NT2/D1 (cell line): ENCODE results near the gene DOCK7.
"Not testable (repeated sequence)": the region's sequence is repeated elsewhere in the genome, so short reads cannot be mapped to it uniquely, and the experiment has no call there.

ENCODE experiments used
- DNase-seq: peaks from one replicate; pipeline ENCODE4 v3.0.0-alpha.2; 2011; ENCODE audit warnings: low read depth, low spot score
- H3K27me3 ChIP-seq: 2 replicates; pipeline ENCODE4 v1.6.0; 2011; ENCODE audit warnings: mild to moderate bottlenecking; ENCODE audit not compliant: insufficient read length, insufficient read depth
- H3K36me3 ChIP-seq: 2 replicates; pipeline ENCODE4 v1.6.1; 2011; ENCODE audit warnings: mild to moderate bottlenecking, low read length, mixed read lengths; ENCODE audit not compliant: insufficient read depth, insufficient read length
- H3K4me1 ChIP-seq: 2 replicates; pipeline ENCODE4 v1.5.1; 2011; ENCODE audit not compliant: insufficient read depth, insufficient read length
- H3K4me3 ChIP-seq: 2 replicates; pipeline ENCODE4 v1.5.1; 2011; ENCODE audit warnings: low read depth; ENCODE audit not compliant: insufficient read length
- H3K9ac ChIP-seq: 2 replicates; pipeline ENCODE4 v1.6.0; 2011; ENCODE audit warnings: low read depth; ENCODE audit not compliant: insufficient read length
- H3K9me3 ChIP-seq: 2 replicates; pipeline ENCODE4 v1.5.1; 2011; ENCODE audit warnings: mild to moderate bottlenecking, low read length; ENCODE audit not compliant: insufficient read depth
- SUZ12 ChIP-seq: IDR thresholded peaks from 2 replicates; pipeline ENCODE4 v1.6.1; 2011; ENCODE audit not compliant: insufficient read length, insufficient read depth; ENCODE audit errors: extremely low read depth
- YY1 ChIP-seq: IDR thresholded peaks from 2 replicates; pipeline ENCODE4 v1.6.1; 2011; ENCODE audit not compliant: insufficient read length, insufficient read depth
- ZNF274 ChIP-seq: IDR thresholded peaks from 2 replicates; pipeline ENCODE4 v1.6.1; 2011; ENCODE audit warnings: mild to moderate bottlenecking, low read depth, low read length

DOCK7 gene

DNA sequence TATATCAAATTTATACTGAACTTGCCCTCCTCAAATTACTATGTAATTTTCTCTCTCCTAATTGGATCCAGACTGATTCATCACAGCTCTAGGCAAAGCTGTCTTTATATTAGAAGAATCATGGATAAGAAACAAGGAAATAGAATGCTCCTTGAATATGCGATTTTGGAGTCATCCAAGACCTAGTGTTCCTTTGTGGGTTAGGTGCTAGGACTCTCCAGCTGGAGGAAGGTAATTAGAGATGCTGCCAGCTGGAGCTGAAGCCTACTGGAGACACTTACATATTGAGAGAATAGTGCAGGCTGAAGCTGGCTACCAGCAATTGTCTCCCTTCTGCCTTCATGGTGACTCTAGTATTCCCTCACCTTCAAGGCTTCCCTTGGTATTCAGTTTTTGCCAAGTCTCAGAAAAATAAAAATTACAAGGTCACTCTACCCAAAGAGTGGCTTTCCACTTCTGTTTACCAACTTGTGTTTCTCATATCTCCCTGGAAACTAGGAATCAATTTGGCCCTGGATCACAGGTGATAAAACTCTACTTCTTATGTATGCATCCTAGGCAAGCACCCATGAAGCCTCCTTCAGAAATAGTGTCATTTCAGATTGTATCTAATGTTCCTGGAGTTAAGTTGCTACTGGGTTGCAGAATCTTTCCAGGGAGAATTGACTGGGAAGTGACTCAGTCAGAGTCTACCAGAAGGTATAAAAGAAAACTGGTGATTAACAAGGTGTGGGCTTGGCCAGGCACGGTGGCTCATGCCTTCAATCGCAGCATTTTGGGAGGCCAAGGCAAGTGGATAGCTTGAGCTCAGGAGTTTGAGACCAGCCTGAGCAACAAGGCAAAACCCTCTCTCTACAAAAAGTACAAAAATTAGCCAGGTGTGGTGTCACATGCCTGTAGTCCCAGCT, 24.4 kb upstream of the DOCK7 start:
- H3K4me1 ChIP-seq, result peaks cover 2% of the 10 kb centered on the region
- no peak overlapping the region for H3K9ac ChIP-seq
- no peak for DNase-seq
- no peak for TF ChIP-seq SUZ12
- no peak for TF ChIP-seq YY1
- TF ChIP-seq ZNF274, result no peak
- no peaks in the 10 kb centered on the region for H3K9me3 ChIP-seq
- H3K36me3 ChIP-seq, result no peaks in the 10 kb centered on the region
- no peak overlapping the region for H3K4me3 ChIP-seq
- no peaks in the 10 kb centered on the region for H3K27me3 ChIP-seq

DNA sequence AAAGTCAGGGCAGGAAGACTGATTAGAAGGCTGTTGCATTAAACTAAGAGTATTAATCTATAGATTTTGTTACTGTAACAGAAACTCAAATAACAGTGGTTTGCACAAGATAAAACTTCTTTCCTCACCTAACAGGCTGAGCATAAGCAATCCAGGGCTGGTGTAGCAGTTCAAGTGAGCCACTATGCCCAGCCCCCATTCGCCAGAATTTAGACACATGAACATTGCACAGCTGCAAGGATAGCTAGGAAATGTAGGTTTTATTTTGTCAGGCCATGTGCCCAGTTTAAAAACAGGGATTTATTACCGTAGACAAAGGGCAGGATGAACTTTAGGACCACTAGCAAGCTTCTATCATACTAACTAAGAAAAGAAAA, 19.5 kb upstream of the DOCK7 start:
- no peak for DNase-seq
- no peaks in the 10 kb centered on the region for H3K4me1 ChIP-seq
- H3K9ac ChIP-seq, result no peak overlapping the region
- no peak for TF ChIP-seq SUZ12
- TF ChIP-seq YY1, result no peak
- TF ChIP-seq ZNF274, result no peak
- H3K36me3 ChIP-seq, result no peaks in the 10 kb centered on the region
- no peaks in the 10 kb centered on the region for H3K27me3 ChIP-seq
- no peak overlapping the region for H3K4me3 ChIP-seq
- H3K9me3 ChIP-seq, result peaks cover 16% of the 10 kb centered on the region

GRCh38 chr1:62706985-62707743, 19.0 kb upstream of the DOCK7 start:
- Histone ChIP-seq H3K36me3 (no peaks in the 10 kb centered on the region), H3K9me3 (peaks cover 16% of the 10 kb centered on the region)

GRCh38 chr1:62698161-62698560, 10.0 kb upstream of the DOCK7 start:
- H3K9ac ChIP-seq, result not testable (repeated sequence)

More at GRCh38 chr1:62706985-62707743, 19.0 kb upstream of the DOCK7 start:
- Histone ChIP-seq H3K9ac (no peak overlapping the region), H3K4me3 (no peak overlapping the region), H3K27me3 (no peaks in the 10 kb centered on the region), H3K4me1 (no peaks in the 10 kb centered on the region)
- no peak for TF ChIP-seq ZNF274
- TF ChIP-seq YY1, result no peak
- no peak for TF ChIP-seq SUZ12
- DNase-seq, result no peak

DNA sequence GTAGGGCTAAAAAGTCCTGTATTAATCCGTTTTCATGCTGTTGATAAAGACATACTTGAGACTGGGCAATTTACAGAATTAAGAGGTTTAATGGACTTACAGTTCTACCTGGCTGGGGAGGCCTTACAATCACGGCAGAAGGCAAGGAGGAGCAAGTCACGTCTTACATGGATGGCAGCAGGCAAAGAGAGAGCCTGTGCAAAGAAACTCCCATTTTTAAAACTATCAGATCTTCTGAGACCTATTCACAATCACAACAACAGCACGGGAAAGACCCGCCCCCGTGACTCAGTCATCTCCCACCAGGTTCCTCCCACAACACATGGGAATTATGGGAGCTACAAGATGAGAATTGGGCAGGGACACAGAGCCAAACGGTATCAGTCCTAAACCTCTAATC, 6.3 kb upstream of the DOCK7 start:
- not testable (repeated sequence) for H3K4me3 ChIP-seq, H3K9ac ChIP-seq, H3K9me3 ChIP-seq, H3K27me3 ChIP-seq, DNase-seq, H3K36me3 ChIP-seq, H3K4me1 ChIP-seq

More at GRCh38 chr1:62698161-62698560, 10.0 kb upstream of the DOCK7 start:
- not testable (repeated sequence) for H3K4me1 ChIP-seq, H3K4me3 ChIP-seq, H3K9me3 ChIP-seq, H3K36me3 ChIP-seq, H3K27me3 ChIP-seq, DNase-seq

- no peak for TF ChIP-seq ZNF274
- no peak for TF ChIP-seq YY1
- TF ChIP-seq SUZ12, result no peak
- no peak for DNase-seq
- Histone ChIP-seq H3K4me3 (no peak overlapping the region), H3K9me3 (0 out of 2 replicates have a peak, but pooled peaks cover 7% of the 10 kb centered on the region), H3K36me3 (no peaks in the 10 kb centered on the region), H3K9ac (no peak overlapping the region), H3K27me3 (no peaks in the 10 kb centered on the region), H3K4me1 (peaks cover 4% of the 10 kb centered on the region)
Measured at GRCh38 chr1:62693123-62693522, 4.9 kb upstream of the DOCK7 start.

- TF ChIP-seq ZNF274, result no peak
- TF ChIP-seq SUZ12, result no peak
- TF ChIP-seq YY1, result no peak
- Histone ChIP-seq H3K9ac (no peak overlapping the region), H3K4me1 (peaks cover 4% of the 10 kb centered on the region)
Measured at GRCh38 chr1:62691062-62691844, 3.1 kb upstream of the DOCK7 start.

More at GRCh38 chr1:62691062-62691844, 3.1 kb upstream of the DOCK7 start:
- Histone ChIP-seq H3K27me3 (no peaks in the 10 kb centered on the region), H3K9me3 (0 out of 2 replicates have a peak, but pooled peaks cover 7% of the 10 kb centered on the region), H3K4me3 (no peak overlapping the region), H3K36me3 (no peaks in the 10 kb centered on the region)
- no peak for DNase-seq
